Uterus (tissue), 4 donors: ENCODE results near the gene FHIT. TPM values are rescaled to one million over a fixed set of nuclear protein-coding genes. Genes with fewer than 3 reads are reported as not detected.

Source experiments
- DNase-seq, 2 donors: peaks; one replicate each; pipeline ENCODE4 v3.0.0-alpha.2; 2019 to 2020
- H3K27ac ChIP-seq, 2 donors: fragments of 200-600 bp; sonication (generic); 1 replicate in 1 of 2; 2 replicates in 1 of 2; pipeline ENCODE4 v1.5.1; 2016 to 2018
- H3K27me3 ChIP-seq, 2 donors: fragments of 200-600 bp; sonication (generic); one replicate each; pipeline ENCODE4 v1.5.1; 2018 to 2019; ENCODE audit warnings: control low read depth in 1 of 2
- H3K36me3 ChIP-seq, 2 donors: fragments of 200-600 bp; sonication (generic); one replicate each; pipeline ENCODE4 v1.5.1; 2019; ENCODE audit warnings: control low read depth in 1 of 2
- H3K4me1 ChIP-seq, 2 donors: fragments of 200-600 bp; sonication (generic); one replicate each; pipeline ENCODE4 v1.5.1; 2018 to 2019; ENCODE audit warnings: control low read depth in 1 of 2
- H3K4me3 ChIP-seq, 2 donors: fragments of 200-600 bp; sonication (generic); 1 replicate in 1 of 2; 2 replicates in 1 of 2; pipeline ENCODE4 v1.5.1; 2018 to 2019; ENCODE audit warnings: mild to moderate bottlenecking in 1 of 2
- H3K9me3 ChIP-seq, 2 donors: fragments of 200-600 bp; sonication (generic); one replicate each; pipeline ENCODE4 v1.5.1; 2019; ENCODE audit warnings: control low read depth in 1 of 2
- POLR2A ChIP-seq, 2 donors: fragments of 450-650 bp; IDR thresholded peaks; one replicate each; pipeline ENCODE4 v1.6.1; 2016; ENCODE audit warnings: antibody characterized with exemption in 2 of 2, mild to moderate bottlenecking in 1 of 2, moderate library complexity in 1 of 2
- intact Hi-C: fragments of 100-400 bp; cut with DNase I; formaldehyde crosslinking; loops from one replicate; pipeline ENCODE4 v1.15.1; 2023; ENCODE audit warnings: low total_unique reads
- total RNA-seq, 4 donors: library from RNA; depleted of rRNA in 3 of 4; stranded (reverse); fragments of >200 nt in 3 of 4; gene quantifications; one replicate each; pipeline versions ENCODE4 v1.1.0 to v1.2.4, GENCODE V29; 2014 to 2023
- TF ChIP-seq, protein P1 (sequence below), 4 experiments: fragments of 200-600 bp in 2 of 4; fragments of 450-650 bp in 2 of 4; sonication (generic) in 2 of 4; IDR thresholded peaks; one replicate each; pipeline ENCODE4 v1.5.1; 2016 to 2019; ENCODE audit warnings: antibody characterized with exemption in 4 of 4, mild to moderate bottlenecking in 2 of 4, moderate library complexity in 1 of 4
- donor health status: DM: yes; HTN: yes; CAD: no.

The FHIT gene
- total RNA-seq, 4 donors from 2014 or later: 1.3 to 15.2 (median 7.3) TPM

- intact Hi-C loops: no loop called here
- H3K27ac ChIP-seq: no peak overlapping the region
- TF ChIP-seq POLR2A (IDR thresholded peaks at IDR 0.05): no peak
- TF ChIP-seq, protein P1, sequence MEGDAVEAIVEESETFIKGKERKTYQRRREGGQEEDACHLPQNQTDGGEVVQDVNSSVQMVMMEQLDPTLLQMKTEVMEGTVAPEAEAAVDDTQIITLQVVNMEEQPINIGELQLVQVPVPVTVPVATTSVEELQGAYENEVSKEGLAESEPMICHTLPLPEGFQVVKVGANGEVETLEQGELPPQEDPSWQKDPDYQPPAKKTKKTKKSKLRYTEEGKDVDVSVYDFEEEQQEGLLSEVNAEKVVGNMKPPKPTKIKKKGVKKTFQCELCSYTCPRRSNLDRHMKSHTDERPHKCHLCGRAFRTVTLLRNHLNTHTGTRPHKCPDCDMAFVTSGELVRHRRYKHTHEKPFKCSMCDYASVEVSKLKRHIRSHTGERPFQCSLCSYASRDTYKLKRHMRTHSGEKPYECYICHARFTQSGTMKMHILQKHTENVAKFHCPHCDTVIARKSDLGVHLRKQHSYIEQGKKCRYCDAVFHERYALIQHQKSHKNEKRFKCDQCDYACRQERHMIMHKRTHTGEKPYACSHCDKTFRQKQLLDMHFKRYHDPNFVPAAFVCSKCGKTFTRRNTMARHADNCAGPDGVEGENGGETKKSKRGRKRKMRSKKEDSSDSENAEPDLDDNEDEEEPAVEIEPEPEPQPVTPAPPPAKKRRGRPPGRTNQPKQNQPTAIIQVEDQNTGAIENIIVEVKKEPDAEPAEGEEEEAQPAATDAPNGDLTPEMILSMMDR (IDR thresholded peaks at IDR 0.05): no peak
- H3K27me3 ChIP-seq: no peaks in the 10 kb centered on the region
- DNase-seq: no peak
- no peaks in the 10 kb centered on the region for H3K36me3 ChIP-seq
- H3K4me3 ChIP-seq: no peak overlapping the region
- H3K4me1 ChIP-seq: no peaks in the 10 kb centered on the region
- H3K9me3 ChIP-seq: peaks cover 4 to 9% of the 10 kb centered on the region in 2 donors
These were observed 1177.3 kb downstream of the FHIT start for GRCh38 chr3:60073942-60074341.

- Histone ChIP-seq H3K27me3 (no peaks in the 10 kb centered on the region), H3K36me3 (no peaks in the 10 kb centered on the region), H3K4me3 (no peak overlapping the region), H3K4me1 (no peaks in the 10 kb centered on the region), H3K9me3 (peaks cover 4 to 6% of the 10 kb centered on the region in 2 donors), H3K27ac (no peak overlapping the region)
- no peak for DNase-seq
- intact Hi-C loops: no loop called here
- TF ChIP-seq, protein P1 (IDR thresholded peaks at IDR 0.05): no peak
- no peak for TF ChIP-seq POLR2A (IDR thresholded peaks at IDR 0.05)
These were observed 1178.0 kb downstream of the FHIT start for GRCh38 chr3:60073228-60073627.

DNA sequence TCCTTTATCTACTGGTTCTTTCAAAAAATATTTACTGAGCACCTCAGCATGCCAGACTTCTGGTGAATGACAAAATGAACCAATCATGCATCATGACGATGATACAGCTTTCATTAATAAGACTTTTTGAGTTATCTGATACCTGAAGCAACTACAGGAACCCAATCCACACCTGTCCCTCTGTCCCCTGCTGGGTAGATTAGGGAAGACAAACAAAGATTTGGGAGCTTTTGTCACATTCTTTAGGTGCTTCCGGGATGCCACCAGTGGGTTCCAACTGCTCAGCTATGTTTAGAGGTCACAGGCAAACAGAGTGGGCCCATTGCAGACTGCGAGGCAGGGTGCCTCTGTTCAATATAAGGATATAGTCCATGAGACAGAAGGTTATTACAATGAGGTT lies 1180.9 kb downstream of the FHIT start:
- Histone ChIP-seq H3K27me3 (no peaks in the 10 kb centered on the region), H3K9me3 (no peaks in the 10 kb centered on the region), H3K36me3 (no peaks in the 10 kb centered on the region), H3K4me1 (no peaks in the 10 kb centered on the region), H3K4me3 (no peak overlapping the region), H3K27ac (no peak overlapping the region)
- no peak for TF ChIP-seq POLR2A (IDR thresholded peaks at IDR 0.05)
- TF ChIP-seq, protein P1 (IDR thresholded peaks at IDR 0.05): no peak
- intact Hi-C loops: no loop called here
- DNase-seq: no peak

- H3K27me3 ChIP-seq: no peaks in the 10 kb centered on the region
- H3K4me3 ChIP-seq: no peak overlapping the region
- H3K27ac ChIP-seq: no peak overlapping the region
- H3K9me3 ChIP-seq: no peaks in the 10 kb centered on the region
- no peaks in the 10 kb centered on the region for H3K36me3 ChIP-seq
- intact Hi-C loops: no loop called here
- TF ChIP-seq, protein P1 (IDR thresholded peaks at IDR 0.05): no peak
- TF ChIP-seq POLR2A (IDR thresholded peaks at IDR 0.05): no peak
- DNase-seq: no peak
- H3K4me1 ChIP-seq: no peaks in the 10 kb centered on the region
These were observed 1185.9 kb downstream of the FHIT start for GRCh38 chr3:60065227-60065868.

DNA sequence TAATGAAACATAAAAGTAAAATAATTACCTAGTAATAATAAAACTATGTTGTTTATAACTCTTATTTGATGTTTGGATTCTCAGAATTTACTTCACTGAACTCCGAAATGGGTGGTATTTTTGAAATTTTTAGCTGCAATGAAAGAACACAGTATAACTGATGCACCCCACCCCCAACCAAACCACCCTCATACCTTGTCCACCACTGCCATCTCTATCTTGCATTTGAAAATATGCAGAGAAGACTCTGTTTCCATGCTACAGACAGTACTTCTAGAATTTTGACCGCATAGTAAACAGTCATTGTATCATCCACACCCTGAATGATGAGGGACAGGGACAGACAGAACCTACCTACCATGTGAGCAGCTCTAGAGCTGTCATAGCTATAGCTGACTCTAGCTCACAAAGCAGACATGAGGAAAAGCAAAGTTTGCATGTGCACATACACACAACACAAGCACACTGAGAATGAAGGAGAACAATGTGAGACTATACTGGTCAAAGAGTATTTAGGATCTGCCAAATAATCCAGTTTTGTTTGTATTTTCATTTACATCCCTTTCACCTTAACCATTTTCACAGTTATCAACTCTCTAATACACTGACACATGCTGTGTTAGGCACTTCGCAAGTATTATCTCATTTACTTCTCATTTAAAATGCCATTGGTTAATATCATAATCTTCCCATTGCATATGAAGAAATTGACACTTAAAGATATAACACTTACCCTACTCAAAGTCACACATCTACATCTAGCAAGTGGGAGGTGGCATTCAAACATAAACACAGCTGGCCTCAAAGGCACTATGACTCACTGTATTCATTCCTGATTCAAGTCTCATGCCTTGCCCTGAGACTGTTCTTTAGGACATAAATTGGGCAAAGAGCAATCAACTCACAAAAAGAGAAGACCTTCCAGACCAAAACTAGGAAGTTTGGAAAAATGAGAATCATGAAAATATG lies 1186.8 kb downstream of the FHIT start:
- H3K36me3 ChIP-seq: no peaks in the 10 kb centered on the region
- no peak overlapping the region for H3K27ac ChIP-seq
- TF ChIP-seq, protein P1 (IDR thresholded peaks at IDR 0.05): no peak
- no peak for TF ChIP-seq POLR2A (IDR thresholded peaks at IDR 0.05)
- DNase-seq: no peak
- H3K4me3 ChIP-seq: no peak overlapping the region
- intact Hi-C loops: no loop called here
- H3K4me1 ChIP-seq: no peaks in the 10 kb centered on the region
- no peaks in the 10 kb centered on the region for H3K9me3 ChIP-seq
- H3K27me3 ChIP-seq: no peaks in the 10 kb centered on the region
